ENCODE results near the gene ACSM2A.
"Not testable (repeated sequence)": the region's sequence is repeated elsewhere in the genome, so short reads cannot be mapped to it uniquely, and the experiment has no call there.

DNA sequence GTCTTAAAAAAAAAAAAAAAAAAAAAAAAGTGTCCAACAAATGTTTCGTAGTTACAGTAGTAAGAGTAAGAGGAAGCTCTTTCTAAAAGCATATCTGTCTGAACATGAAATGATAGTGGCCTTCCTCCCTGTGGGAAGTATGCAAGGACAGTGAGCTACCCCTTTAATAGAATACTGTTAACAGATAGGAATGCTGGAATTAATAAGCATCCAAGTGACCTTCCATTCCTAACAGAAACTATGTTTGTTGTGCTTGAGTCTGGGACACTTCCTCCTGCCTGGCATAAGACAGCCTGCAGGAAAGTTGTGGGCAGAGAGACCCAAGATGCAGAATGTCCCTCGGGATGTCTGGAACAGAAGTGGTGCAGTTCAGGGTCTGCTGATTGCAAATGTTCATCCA is 12.4 kb upstream of the ACSM2A start:
- TF ChIP-seq TAF1, POLR2AphosphoS5, POLR2A, SPI1 (IDR thresholded peaks at IDR 0.05; ENCODE audit: low read depth, low read length): not testable (repeated sequence)

All from GM12891 (cell line).